Spleen (tissue), 7 donors: ENCODE measurements around the gene PLEKHA1.

ENCODE experiments used
- CTCF ChIP-seq, 11 experiments: fragments of 200-600 bp in 7 of 11; fragments of 450-650 bp in 4 of 11; sonication (generic) in 4 of 11; IDR thresholded peaks in 8 of 11; conservative IDR thresholded peaks in 3 of 11; 1 replicate in 7 of 11; 2 replicates in 4 of 11; pipeline versions ENCODE4 v1.4.0 to v1.8.0; 2016 to 2021; ENCODE audit warnings: antibody characterized with exemption in 11 of 11, inconsistent platforms in 4 of 11, mild to moderate bottlenecking in 1 of 11
- POLR2A ChIP-seq, 3 donors: fragments of 450-650 bp; IDR thresholded peaks; one replicate each; pipeline ENCODE4 v1.5.1; 2017; ENCODE audit warnings: antibody characterized with exemption in 3 of 3, mild to moderate bottlenecking in 1 of 3
- POLR2AphosphoS5 ChIP-seq, 3 donors: sonication (generic); formaldehyde crosslinking; IDR thresholded peaks; one replicate each; pipeline ENCODE4 v1.5.1; 2017; ENCODE audit warnings: antibody characterized with exemption in 3 of 3
- donor health status: DM: no; HTN: no; CAD: no; lungs with moderate emphysema.
- donor health status: DM: no; HTN: no; CAD: no.
- donor health status: DM: no; HTN: no; CAD: no.

GRCh38 chr10:122475100-122475499 is 100.6 kb downstream of the PLEKHA1 start:
- TF ChIP-seq POLR2AphosphoS5 (IDR thresholded peaks at IDR 0.05) (peak in 2 of 3 donors; percentile 43 to 55), CTCF (IDR thresholded peaks at IDR 0.05 in 8 of 11, conservative IDR thresholded peaks at IDR 0.05 in 3 of 11) (no peak), POLR2A (IDR thresholded peaks at IDR 0.05) (no peak)
